ENCODE results near the gene TRPM2.

Gene TRPM2

DNA sequence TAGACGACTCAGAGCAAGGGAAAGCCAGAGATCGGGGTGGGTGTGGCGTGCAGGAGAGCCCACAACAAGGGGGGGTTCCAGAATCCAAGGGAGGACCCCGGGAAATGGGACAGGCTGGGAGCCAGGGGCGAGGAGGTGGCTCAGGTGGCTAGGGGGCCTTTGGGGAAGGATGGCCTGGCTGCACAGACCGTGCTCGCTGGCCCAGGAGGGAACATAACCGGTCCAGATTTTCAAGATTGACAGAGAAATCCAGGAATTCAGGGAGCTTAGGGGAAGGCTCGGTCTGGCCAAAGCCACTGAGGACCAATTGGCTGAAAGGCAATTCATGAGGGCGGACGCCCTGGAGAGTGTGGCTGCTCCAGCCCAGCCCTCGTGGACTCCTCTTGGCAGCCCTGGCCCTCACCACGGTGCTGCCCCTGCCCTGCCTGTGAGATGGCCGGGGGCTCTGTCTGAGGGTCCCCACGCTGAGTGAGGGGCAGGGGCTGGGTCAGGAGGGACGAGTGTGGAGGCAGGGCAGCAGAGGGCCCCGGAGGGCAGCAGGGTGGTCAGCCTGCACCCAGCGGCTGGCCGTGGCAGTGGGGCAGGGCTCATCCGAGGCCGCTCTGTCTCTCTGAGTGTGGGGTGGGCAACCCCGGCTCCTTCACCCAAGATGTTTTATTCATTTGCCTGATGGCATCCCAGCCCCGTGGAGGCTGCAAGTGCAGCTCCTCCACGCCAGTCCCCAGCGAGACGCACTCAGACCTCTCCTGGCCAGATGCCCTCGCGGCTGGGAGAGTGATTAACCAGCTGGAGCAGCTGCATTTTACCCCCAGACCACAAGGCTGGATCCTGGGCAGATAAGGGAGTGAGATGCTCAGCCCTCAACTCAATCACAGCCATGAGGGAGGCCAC, 96.3 kb downstream of the TRPM2 start:
- no peak for TF ChIP-seq CTCF (IDR thresholded peaks at IDR 0.05)

- TF ChIP-seq CTCF (IDR thresholded peaks at IDR 0.05), result no peak
These were observed 97.0 kb downstream of the TRPM2 start for GRCh38 chr21:44450402-44450801.

GRCh38 chr21:44450999-44451398, 97.6 kb downstream of the TRPM2 start:
- TF ChIP-seq CTCF (IDR thresholded peaks at IDR 0.05), result no peak

DNA sequence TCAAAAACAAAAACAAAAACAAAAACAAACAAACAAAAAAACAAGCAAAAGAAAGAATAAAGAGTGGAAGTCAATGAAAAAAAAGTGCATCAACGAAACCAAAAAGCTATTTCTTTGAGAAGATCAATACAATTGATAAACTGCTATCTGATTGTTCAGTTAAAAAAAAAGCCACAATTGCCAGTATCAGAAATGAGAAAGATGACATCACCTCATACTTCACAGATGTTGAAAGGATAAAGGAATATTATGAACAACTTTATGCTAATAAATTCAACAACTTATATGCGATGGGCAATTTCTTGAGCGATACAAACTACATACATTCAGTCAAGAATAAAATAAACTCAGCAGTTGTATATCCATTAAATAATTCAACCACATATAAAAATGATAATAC, 99.7 kb downstream of the TRPM2 start:
- no peak for TF ChIP-seq CTCF (IDR thresholded peaks at IDR 0.05)

DNA sequence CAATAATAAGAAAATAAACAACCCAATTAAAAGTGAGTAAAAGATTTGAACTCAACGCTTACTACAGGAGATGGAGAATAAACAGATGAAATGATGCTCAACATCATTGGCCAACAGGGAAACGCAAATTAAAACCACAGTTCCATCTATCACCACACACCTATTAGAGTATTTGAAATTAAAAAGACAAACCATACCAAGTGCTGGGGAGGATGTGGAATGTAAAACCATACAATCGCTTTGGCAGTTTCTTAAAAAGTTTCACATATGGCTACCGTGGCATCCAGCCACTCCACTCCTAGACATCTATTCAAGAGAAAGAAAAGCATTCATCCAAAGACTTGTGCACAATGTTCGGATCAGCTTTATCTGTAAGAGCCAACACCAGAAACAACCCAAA, 100.6 kb downstream of the TRPM2 start:
- no peak for TF ChIP-seq CTCF (IDR thresholded peaks at IDR 0.05)

- no peak for TF ChIP-seq CTCF (IDR thresholded peaks at IDR 0.05)
These were observed 101.5 kb downstream of the TRPM2 start, which contains the start of gene LRRC3 for GRCh38 chr21:44454747-44455523. LRRC3 (plus strand) TSS chr21:44455510; CDS start chr21:44456645, 1,135 bp downstream.

- peak; percentile 60 for TF ChIP-seq CTCF (IDR thresholded peaks at IDR 0.05)
These were observed 102.2 kb downstream of the TRPM2 start for GRCh38 chr21:44455524-44456213.
